HG03175 (cell line): Measurements from ENCODE around the gene PAX5.
A peak's percentile ranks its signal among the peaks of the same experiment; 100 is the strongest.

Experiments
- ATAC-seq: cut with Tn5 transposase; IDR thresholded peaks from one replicate; pipeline ENCODE4 v1.9.1; 2021; ENCODE audit warnings: mild to moderate bottlenecking, moderate library complexity; ENCODE audit not compliant: unreplicated experiment

The PAX5 gene

GRCh38 chr9:36935768-36936497 lies 98.1 kb downstream of the PAX5 start:
- ATAC-seq, result peak; percentile 69

GRCh38 chr9:36935332-36935731 lies 98.7 kb downstream of the PAX5 start:
- ATAC-seq, result peak; percentile 19

- ATAC-seq, result no peak
These were observed 99.5 kb downstream of the PAX5 start for GRCh38 chr9:36934478-36935065.

GRCh38 chr9:36933676-36934215 lies 100.3 kb downstream of the PAX5 start:
- no peak for ATAC-seq

GRCh38 chr9:36932198-36932597 lies 101.9 kb downstream of the PAX5 start:
- ATAC-seq, result no peak

- no peak for ATAC-seq
These were observed 103.1 kb downstream of the PAX5 start for GRCh38 chr9:36930941-36931340.

- no peak for ATAC-seq
These were observed 104.8 kb downstream of the PAX5 start for GRCh38 chr9:36929350-36929675.

GRCh38 chr9:36928670-36929349 lies 105.3 kb downstream of the PAX5 start:
- no peak for ATAC-seq

GRCh38 chr9:36928210-36928609 lies 105.9 kb downstream of the PAX5 start:
- ATAC-seq, result no peak

- ATAC-seq, result no peak
These were observed 109.2 kb downstream of the PAX5 start for GRCh38 chr9:36924757-36925432.

- no peak for ATAC-seq
These were observed 110.0 kb downstream of the PAX5 start for GRCh38 chr9:36924071-36924470.

GRCh38 chr9:36923025-36923625 lies 110.9 kb downstream of the PAX5 start:
- ATAC-seq, result no peak

- ATAC-seq, result no peak
These were observed 111.5 kb downstream of the PAX5 start for GRCh38 chr9:36922548-36922947.

- ATAC-seq, result no peak
These were observed 119.9 kb downstream of the PAX5 start for GRCh38 chr9:36914212-36914577.

GRCh38 chr9:36913393-36914211 lies 120.5 kb downstream of the PAX5 start:
- no peak for ATAC-seq

- ATAC-seq, result no peak
These were observed 121.4 kb downstream of the PAX5 start for GRCh38 chr9:36912620-36913019.

- no peak for ATAC-seq
These were observed 122.3 kb downstream of the PAX5 start for GRCh38 chr9:36911601-36912412.

GRCh38 chr9:36911037-36911436 lies 123.0 kb downstream of the PAX5 start:
- no peak for ATAC-seq

- no peak for ATAC-seq
These were observed 127.6 kb downstream of the PAX5 start for GRCh38 chr9:36906492-36906891.
